ENCODE measurements around the gene C1QC.

Gene C1QC

GRCh38 chr1:22681556-22682276 is 38.3 kb downstream of the C1QC start:
- no peak overlapping the region for H3K27ac ChIP-seq (ENCODE audit: low read depth, low read length)
- H3K27me3 ChIP-seq (ENCODE audit: control insufficient read depth, insufficient read depth, low read length) = no peaks in the 10 kb centered on the region
- H3K9me3 ChIP-seq (ENCODE audit: control insufficient read depth, insufficient read depth, low read length) = no peaks in the 10 kb centered on the region
- H3K4me1 ChIP-seq (ENCODE audit: control insufficient read depth, insufficient read depth, low read length) = no peaks in the 10 kb centered on the region
- no peaks in the 10 kb centered on the region for H3K36me3 ChIP-seq (ENCODE audit: control insufficient read depth, insufficient read depth, low read length)
- no peak overlapping the region for H3K9ac ChIP-seq (ENCODE audit: low read depth, low read length)
- no peak overlapping the region for H3K4me3 ChIP-seq (ENCODE audit: low read depth, low read length)

GRCh38 chr1:22683547-22683946 is 40.1 kb downstream of the C1QC start:
- H3K4me1 ChIP-seq (ENCODE audit: control insufficient read depth, insufficient read depth, low read length) = no peaks in the 10 kb centered on the region
- no peak overlapping the region for H3K9ac ChIP-seq (ENCODE audit: low read depth, low read length)
- no peaks in the 10 kb centered on the region for H3K36me3 ChIP-seq (ENCODE audit: control insufficient read depth, insufficient read depth, low read length)
- H3K27ac ChIP-seq (ENCODE audit: low read depth, low read length) = no peak overlapping the region
- H3K27me3 ChIP-seq (ENCODE audit: control insufficient read depth, insufficient read depth, low read length) = no peaks in the 10 kb centered on the region
- H3K4me3 ChIP-seq (ENCODE audit: low read depth, low read length) = no peak overlapping the region
- H3K9me3 ChIP-seq (ENCODE audit: control insufficient read depth, insufficient read depth, low read length) = no peaks in the 10 kb centered on the region

GRCh38 chr1:22685591-22686059 is 42.2 kb downstream of the C1QC start:
- no peak overlapping the region for H3K27ac ChIP-seq (ENCODE audit: low read depth, low read length)
- H3K36me3 ChIP-seq (ENCODE audit: control insufficient read depth, insufficient read depth, low read length) = no peaks in the 10 kb centered on the region
- H3K4me3 ChIP-seq (ENCODE audit: low read depth, low read length) = no peak overlapping the region
- H3K4me1 ChIP-seq (ENCODE audit: control insufficient read depth, insufficient read depth, low read length) = no peaks in the 10 kb centered on the region
- no peaks in the 10 kb centered on the region for H3K27me3 ChIP-seq (ENCODE audit: control insufficient read depth, insufficient read depth, low read length)
- H3K9ac ChIP-seq (ENCODE audit: low read depth, low read length) = no peak overlapping the region
- H3K9me3 ChIP-seq (ENCODE audit: control insufficient read depth, insufficient read depth, low read length) = no peaks in the 10 kb centered on the region

GRCh38 chr1:22687191-22687590 is 43.8 kb downstream of the C1QC start:
- Histone ChIP-seq H3K27ac (ENCODE audit: low read depth, low read length) (no peak overlapping the region), H3K4me1 (ENCODE audit: control insufficient read depth, insufficient read depth, low read length) (no peaks in the 10 kb centered on the region), H3K36me3 (ENCODE audit: control insufficient read depth, insufficient read depth, low read length) (no peaks in the 10 kb centered on the region), H3K4me3 (ENCODE audit: low read depth, low read length) (no peak overlapping the region), H3K27me3 (ENCODE audit: control insufficient read depth, insufficient read depth, low read length) (no peaks in the 10 kb centered on the region), H3K9me3 (ENCODE audit: control insufficient read depth, insufficient read depth, low read length) (no peaks in the 10 kb centered on the region), H3K9ac (ENCODE audit: low read depth, low read length) (no peak overlapping the region)

GRCh38 chr1:22688466-22688865 is 45.0 kb downstream of the C1QC start:
- Histone ChIP-seq H3K9ac (ENCODE audit: low read depth, low read length) (no peak overlapping the region), H3K4me3 (ENCODE audit: low read depth, low read length) (no peak overlapping the region), H3K4me1 (ENCODE audit: control insufficient read depth, insufficient read depth, low read length) (no peaks in the 10 kb centered on the region), H3K9me3 (ENCODE audit: control insufficient read depth, insufficient read depth, low read length) (no peaks in the 10 kb centered on the region), H3K27ac (ENCODE audit: low read depth, low read length) (no peak overlapping the region), H3K27me3 (ENCODE audit: control insufficient read depth, insufficient read depth, low read length) (no peaks in the 10 kb centered on the region), H3K36me3 (ENCODE audit: control insufficient read depth, insufficient read depth, low read length) (no peaks in the 10 kb centered on the region)

GRCh38 chr1:22689505-22689904 is 46.1 kb downstream of the C1QC start:
- Histone ChIP-seq H3K36me3 (ENCODE audit: control insufficient read depth, insufficient read depth, low read length) (no peaks in the 10 kb centered on the region), H3K27ac (ENCODE audit: low read depth, low read length) (peak overlapping the region; percentile 33), H3K27me3 (ENCODE audit: control insufficient read depth, insufficient read depth, low read length) (no peaks in the 10 kb centered on the region)

GRCh38 chr1:22691031-22691753 is 47.8 kb downstream of the C1QC start:
- H3K36me3 ChIP-seq (ENCODE audit: control insufficient read depth, insufficient read depth, low read length) = no peaks in the 10 kb centered on the region
- H3K4me3 ChIP-seq (ENCODE audit: low read depth, low read length) = no peak overlapping the region
- no peaks in the 10 kb centered on the region for H3K27me3 ChIP-seq (ENCODE audit: control insufficient read depth, insufficient read depth, low read length)
- H3K9ac ChIP-seq (ENCODE audit: low read depth, low read length) = no peak overlapping the region
- H3K27ac ChIP-seq (ENCODE audit: low read depth, low read length) = no peak overlapping the region
- no peaks in the 10 kb centered on the region for H3K4me1 ChIP-seq (ENCODE audit: control insufficient read depth, insufficient read depth, low read length)
- no peaks in the 10 kb centered on the region for H3K9me3 ChIP-seq (ENCODE audit: control insufficient read depth, insufficient read depth, low read length)

More at GRCh38 chr1:22689505-22689904, 46.1 kb downstream of the C1QC start:
- no peak overlapping the region for H3K4me3 ChIP-seq (ENCODE audit: low read depth, low read length)
- H3K9me3 ChIP-seq (ENCODE audit: control insufficient read depth, insufficient read depth, low read length) = no peaks in the 10 kb centered on the region
- no peak overlapping the region for H3K9ac ChIP-seq (ENCODE audit: low read depth, low read length)
- no peaks in the 10 kb centered on the region for H3K4me1 ChIP-seq (ENCODE audit: control insufficient read depth, insufficient read depth, low read length)

DNA sequence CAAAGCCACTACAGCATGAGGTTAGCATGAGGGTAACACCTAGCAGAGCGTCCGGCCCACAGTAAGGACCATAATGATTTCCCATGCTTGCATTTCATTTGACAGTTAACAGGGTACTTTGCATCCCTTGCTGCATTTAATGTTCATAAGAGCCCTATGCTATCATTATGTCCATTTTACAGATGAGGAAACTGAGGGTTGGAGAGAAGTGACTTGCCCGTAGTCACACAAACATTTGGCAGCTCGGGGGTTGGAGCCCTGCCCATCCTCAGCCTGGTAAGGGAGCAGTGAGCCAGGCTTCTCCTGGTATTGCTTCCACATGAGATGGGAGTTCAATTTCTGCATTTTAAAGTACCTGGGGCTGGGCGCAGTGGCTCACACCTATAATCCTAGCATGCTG is 50.7 kb downstream of the C1QC start:
- Histone ChIP-seq H3K4me1 (ENCODE audit: control insufficient read depth, insufficient read depth, low read length) (no peaks in the 10 kb centered on the region), H3K27me3 (ENCODE audit: control insufficient read depth, insufficient read depth, low read length) (no peaks in the 10 kb centered on the region), H3K4me3 (ENCODE audit: low read depth, low read length) (no peak overlapping the region), H3K9me3 (ENCODE audit: control insufficient read depth, insufficient read depth, low read length) (no peaks in the 10 kb centered on the region), H3K36me3 (ENCODE audit: control insufficient read depth, insufficient read depth, low read length) (no peaks in the 10 kb centered on the region), H3K27ac (ENCODE audit: low read depth, low read length) (no peak overlapping the region), H3K9ac (ENCODE audit: low read depth, low read length) (no peak overlapping the region)

DNA sequence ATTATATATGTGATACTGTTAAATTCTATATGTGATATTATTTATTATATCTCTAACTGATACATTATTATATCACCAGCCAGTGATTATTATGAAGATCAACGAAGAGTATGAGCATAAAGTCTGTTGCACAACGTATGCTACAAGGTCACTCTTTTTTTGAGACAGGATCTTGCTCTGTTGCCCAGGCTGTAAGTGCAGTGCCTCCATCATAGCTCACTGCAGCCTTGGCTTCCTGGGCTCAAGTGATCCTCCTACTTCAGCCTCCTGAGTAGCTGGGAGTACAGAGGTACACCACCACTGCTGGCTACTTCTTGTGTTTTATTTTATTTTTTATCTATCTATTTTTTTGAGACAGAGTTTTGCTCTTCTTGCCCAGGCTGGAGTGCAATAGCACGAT is 53.2 kb downstream of the C1QC start:
- Histone ChIP-seq H3K9ac (ENCODE audit: low read depth, low read length) (no peak overlapping the region), H3K27ac (ENCODE audit: low read depth, low read length) (no peak overlapping the region), H3K27me3 (ENCODE audit: control insufficient read depth, insufficient read depth, low read length) (no peaks in the 10 kb centered on the region), H3K36me3 (ENCODE audit: control insufficient read depth, insufficient read depth, low read length) (no peaks in the 10 kb centered on the region), H3K4me1 (ENCODE audit: control insufficient read depth, insufficient read depth, low read length) (no peaks in the 10 kb centered on the region), H3K4me3 (ENCODE audit: low read depth, low read length) (no peak overlapping the region), H3K9me3 (ENCODE audit: control insufficient read depth, insufficient read depth, low read length) (no peaks in the 10 kb centered on the region)

Data from HUES48 (cell line).